ENCODE results near the gene SERGEF.

SERGEF gene

DNA sequence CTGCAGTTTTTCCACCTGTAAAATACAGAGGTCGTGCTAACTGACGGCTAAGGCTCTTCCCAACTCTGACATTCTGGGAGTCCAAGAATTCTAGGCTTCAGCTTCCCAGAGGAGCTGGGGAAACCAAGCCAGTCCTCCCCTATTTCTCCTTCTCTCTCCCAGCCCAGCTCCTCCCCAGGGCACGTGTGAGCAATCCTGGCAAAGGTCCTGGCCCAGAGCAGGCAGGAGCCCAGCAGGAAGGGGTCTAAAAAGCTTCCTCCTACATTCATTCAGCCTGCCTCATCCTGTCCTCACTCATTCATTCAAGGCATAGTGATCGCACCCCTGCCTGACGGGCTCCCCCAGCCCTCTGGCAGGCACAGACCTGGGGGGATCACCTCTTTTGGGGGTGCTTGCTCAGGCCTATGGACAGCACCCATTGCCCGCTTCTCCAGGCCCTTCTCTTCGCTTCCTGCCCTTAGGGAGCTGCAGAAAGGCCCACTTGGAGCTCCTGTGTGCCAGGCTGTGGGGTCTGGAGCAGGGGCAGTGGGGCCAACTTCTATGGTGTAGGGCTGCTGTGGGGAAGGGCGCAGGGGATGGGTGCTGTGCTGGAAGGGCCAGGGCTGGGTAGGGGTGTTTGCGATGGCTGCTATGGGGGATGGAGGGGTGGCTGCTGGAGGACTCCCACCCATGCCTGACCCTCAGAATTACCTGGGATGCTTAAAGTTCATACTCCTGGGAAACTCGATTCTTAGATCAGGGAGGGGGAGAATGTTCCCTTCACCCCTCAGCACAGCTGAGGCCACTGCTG lies 268.5 kb downstream of the SERGEF start:
- DNase-seq: no peak

GRCh38 chr11:17743808-17744119 lies 269.1 kb downstream of the SERGEF start:
- DNase-seq: no peak

GRCh38 chr11:17743026-17743807 lies 269.6 kb downstream of the SERGEF start:
- DNase-seq: no peak

GRCh38 chr11:17742019-17742418 lies 270.8 kb downstream of the SERGEF start:
- DNase-seq: no peak

- no peak for DNase-seq
These were observed 271.4 kb downstream of the SERGEF start for GRCh38 chr11:17741487-17741886.

- no peak for DNase-seq
These were observed 272.1 kb downstream of the SERGEF start for GRCh38 chr11:17740649-17741235.

- DNase-seq: no peak
These were observed 272.9 kb downstream of the SERGEF start for GRCh38 chr11:17739945-17740338.

DNA sequence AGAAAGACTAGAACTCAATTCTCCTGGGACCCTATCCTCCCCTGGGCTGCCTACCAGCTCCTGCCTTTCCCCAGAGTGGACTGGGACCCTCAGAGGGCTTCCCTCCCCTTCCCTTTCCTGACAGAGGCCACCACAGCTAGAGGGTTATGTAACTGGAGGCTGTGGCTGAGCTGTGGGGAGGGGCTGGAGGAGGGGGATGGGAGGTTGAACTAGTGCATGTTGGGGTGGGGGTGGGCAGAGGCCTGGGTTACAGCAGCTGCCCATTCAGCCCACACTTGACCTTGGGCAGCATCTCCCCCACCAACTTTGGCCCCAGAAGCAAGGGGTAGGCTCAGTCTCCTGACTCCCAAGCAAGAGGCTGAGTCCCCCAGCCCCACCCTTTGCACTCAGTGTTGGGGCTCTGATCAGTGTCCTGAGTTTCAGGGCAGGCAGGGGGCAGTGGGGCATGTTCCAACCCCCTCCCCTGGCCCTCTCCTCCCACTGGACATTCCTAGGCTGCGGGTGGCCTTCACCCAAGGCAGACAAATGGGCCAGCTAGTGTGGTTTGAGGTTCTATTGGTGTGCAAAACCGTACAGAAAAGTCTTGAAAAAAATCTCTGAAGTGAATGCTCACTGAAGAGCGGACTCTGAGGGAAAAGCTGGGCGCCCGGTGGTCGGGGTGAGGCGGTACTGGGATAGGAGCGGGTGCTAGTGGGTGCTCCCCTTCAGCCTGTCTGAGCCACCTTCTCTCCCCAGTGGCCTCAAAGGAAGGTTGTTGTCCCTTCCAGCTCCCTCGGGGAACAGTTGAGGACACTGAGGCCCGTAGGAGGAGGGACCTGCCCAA lies 274.5 kb downstream of the SERGEF start:
- no peak for DNase-seq

All from RPMI8226 (cell line).